H1 (cell line): ENCODE results near the gene DTD1. TPM values are rescaled to one million over a fixed set of nuclear protein-coding genes. Genes with fewer than 3 reads are reported as not detected.

Source experiments
- CTCF ChIA-PET: fragments of 300-600 bp; sonication (Branson Sonifier 250); formaldehyde crosslinking; loops from one replicate; lab custom pipeline; 2021; ENCODE audit not compliant: partially characterized antibody; lab: Charles Lee
- POLR2A ChIA-PET: fragments of 300-600 bp; sonication (Branson Sonifier 250); formaldehyde crosslinking; loops from one replicate; lab custom pipeline; 2021; ENCODE audit warnings: inconsistent platforms; ENCODE audit not compliant: partially characterized antibody; lab: Charles Lee
- DNase-seq, 2 experiments: peaks; one replicate each; pipeline versions ENCODE4 v3.0.0 to v3.0.0-alpha.2; 2010 to 2022; ENCODE audit warnings: low spot score in 2 of 2, low read depth in 1 of 2, mixed read lengths in 1 of 2
- FAIRE-seq: peaks from 2 replicates; lab custom pipeline; 2011; peaks lifted over from hg19 to GRCh38; lab: Jason Lieb, UNC
- H2AFZ ChIP-seq: 2 replicates; pipeline ENCODE4 v1.8.1; 2012; ENCODE audit warnings: low read length, inconsistent platforms
- H2AK5ac ChIP-seq: 2 replicates; pipeline ENCODE4 v1.6.1; 2013; ENCODE audit warnings: low read depth, low read length
- H2BK120ac ChIP-seq: replicated peaks from 2 replicates; pipeline ENCODE3; 2013; ENCODE audit warnings: low read depth, low read length, inconsistent platforms
- H2BK12ac ChIP-seq: 2 replicates; pipeline ENCODE4 v1.6.1; 2013; ENCODE audit warnings: low read depth, low read length
- H2BK15ac ChIP-seq: 2 replicates; pipeline ENCODE4 v1.6.1; 2013; ENCODE audit warnings: low read length
- H2BK20ac ChIP-seq: 2 replicates; pipeline ENCODE4 v1.6.1; 2013; ENCODE audit warnings: low read length
- H2BK5ac ChIP-seq: 2 replicates; pipeline ENCODE4 v1.6.1; 2013; ENCODE audit warnings: low read depth, low read length
- H3K14ac ChIP-seq: 2 replicates; pipeline ENCODE4 v1.6.1; 2013; ENCODE audit warnings: inconsistent platforms; ENCODE audit not compliant: insufficient read length
- H3K18ac ChIP-seq: 2 replicates; pipeline ENCODE4 v1.6.1; 2013; ENCODE audit warnings: low read length; ENCODE audit errors: extremely low read depth
- H3K23ac ChIP-seq: 2 replicates; pipeline ENCODE4 v1.6.1; 2013; ENCODE audit warnings: inconsistent platforms; ENCODE audit not compliant: insufficient read length
- H3K23me2 ChIP-seq: 2 replicates; pipeline ENCODE4 v1.6.1; 2013; ENCODE audit warnings: low read depth, low read length
- H3K27ac ChIP-seq: 2 replicates; pipeline ENCODE4 v1.6.1; 2011; ENCODE audit warnings: low read depth, low read length, inconsistent platforms
- H3K27me3 ChIP-seq, 4 experiments: replicated peaks in 1 of 4; 1 replicate in 1 of 4; 2 replicates in 3 of 4; pipeline versions ENCODE4 v1.6.1 to v1.8.1; 2011 to 2013; ENCODE audit warnings: low read length in 3 of 4, mild to moderate bottlenecking in 3 of 4, inconsistent platforms in 2 of 4, mixed read lengths in 2 of 4, moderate library complexity in 1 of 4; ENCODE audit not compliant: control insufficient read depth in 3 of 4, insufficient read depth in 3 of 4; ENCODE audit errors: extremely low read depth in 1 of 4
- H3K36me3 ChIP-seq, 4 experiments: 2 replicates each; pipeline versions ENCODE4 v1.6.1 to v1.8.1; 2011 to 2013; ENCODE audit warnings: mild to moderate bottlenecking in 4 of 4, low read length in 3 of 4, moderate library complexity in 2 of 4, control low read depth in 1 of 4, inconsistent platforms in 1 of 4; ENCODE audit not compliant: insufficient read depth in 4 of 4, control insufficient read depth in 2 of 4
- H3K4ac ChIP-seq: replicated peaks from 2 replicates; pipeline ENCODE3; 2013; ENCODE audit warnings: low read length, low read depth, mixed read lengths, inconsistent platforms; ENCODE audit not compliant: insufficient read length
- H3K4me1 ChIP-seq, 4 experiments: replicated peaks in 1 of 4; 1 replicate in 1 of 4; 2 replicates in 3 of 4; pipeline versions ENCODE4 v1.6.1 to v1.8.1; 2011 to 2013; ENCODE audit warnings: low read length in 3 of 4, inconsistent platforms in 2 of 4, mixed read lengths in 1 of 4; ENCODE audit not compliant: insufficient read depth in 4 of 4, control insufficient read depth in 3 of 4
- H3K4me2 ChIP-seq, 2 experiments: 2 replicates each; pipeline versions ENCODE4 v1.6.1 to v1.8.1; 2011 to 2013; ENCODE audit warnings: low read depth in 2 of 2, low read length in 2 of 2, control low read depth in 1 of 2, inconsistent platforms in 1 of 2, mild to moderate bottlenecking in 1 of 2; ENCODE audit not compliant: insufficient read depth in 1 of 2
- H3K4me3 ChIP-seq, 4 experiments: fragments of 200-600, 300-600 bp in 1 of 4; sonication (generic), shearing (Covaris generic), sonication (Bioruptor Twin) in 1 of 4; 2 replicates each; pipeline versions ENCODE4 v1.5.1 to v1.8.1; 2011 to 2016; ENCODE audit warnings: low read length in 4 of 4, low read depth in 3 of 4, control low read depth in 2 of 4, inconsistent platforms in 2 of 4, mild to moderate bottlenecking in 2 of 4, mixed read lengths in 1 of 4, moderate library complexity in 1 of 4; ENCODE audit not compliant: insufficient read depth in 2 of 4; ENCODE audit errors: extremely low read depth in 1 of 4
- H3K56ac ChIP-seq: replicated peaks from 2 replicates; pipeline ENCODE3; 2013; ENCODE audit warnings: low read depth, mild to moderate bottlenecking, mixed read lengths, low read length, inconsistent platforms; ENCODE audit not compliant: insufficient read length
- H3K79me1 ChIP-seq: 2 replicates; pipeline ENCODE4 v1.6.1; 2013; ENCODE audit warnings: low read depth, low read length, control low read depth
- H3K79me2 ChIP-seq, 2 experiments: 2 replicates each; pipeline versions ENCODE4 v1.6.1 to v1.8.1; 2012 to 2013; ENCODE audit warnings: low read length in 2 of 2, mild to moderate bottlenecking in 2 of 2, inconsistent platforms in 1 of 2; ENCODE audit not compliant: insufficient read depth in 2 of 2, control insufficient read depth in 1 of 2
- H3K9ac ChIP-seq, 4 experiments: replicated peaks in 1 of 4; 1 replicate in 1 of 4; 2 replicates in 3 of 4; pipeline versions ENCODE4 v1.6.1 to v1.8.1; 2011 to 2013; ENCODE audit warnings: low read depth in 3 of 4, low read length in 3 of 4, control low read depth in 2 of 4, mild to moderate bottlenecking in 2 of 4, moderate library complexity in 2 of 4, inconsistent platforms in 1 of 4; ENCODE audit errors: extremely low read depth in 1 of 4
- H3K9me3 ChIP-seq, 2 experiments: 2 replicates each; pipeline versions ENCODE4 v1.6.1 to v1.8.1; 2012 to 2013; ENCODE audit warnings: mild to moderate bottlenecking in 2 of 2, moderate library complexity in 2 of 2, control low read depth in 1 of 2, inconsistent platforms in 1 of 2, low read depth in 1 of 2, low read length in 1 of 2, mixed read lengths in 1 of 2; ENCODE audit not compliant: insufficient read depth in 2 of 2
- H4K20me1 ChIP-seq, 2 experiments: replicated peaks in 1 of 2; 2 replicates each; pipeline versions ENCODE3 to v1.8.1; 2011 to 2013; ENCODE audit warnings: inconsistent platforms in 2 of 2, low read length in 2 of 2, mild to moderate bottlenecking in 1 of 2; ENCODE audit not compliant: insufficient read depth in 2 of 2, control insufficient read depth in 1 of 2
- H4K5ac ChIP-seq: 2 replicates; pipeline ENCODE4 v1.6.1; 2013; ENCODE audit warnings: low read length, low read depth, mixed read lengths, inconsistent platforms; ENCODE audit not compliant: insufficient read length
- H4K8ac ChIP-seq: 2 replicates; pipeline ENCODE4 v1.8.0; 2013; ENCODE audit warnings: mild to moderate bottlenecking, moderate library complexity, low read length, inconsistent platforms; ENCODE audit not compliant: insufficient read depth; ENCODE audit errors: extremely low read depth
- H4K91ac ChIP-seq: replicated peaks from 2 replicates; pipeline ENCODE3; 2013; ENCODE audit warnings: low read length, mixed read lengths, inconsistent platforms; ENCODE audit not compliant: insufficient read length
- BACH1 ChIP-seq: IDR thresholded peaks from 2 replicates; pipeline ENCODE4 v1.6.1; 2012; ENCODE audit warnings: low read length, improper control_type of control experiment
- CHD2 ChIP-seq: IDR thresholded peaks from 2 replicates; pipeline ENCODE4 v1.6.1; 2012; ENCODE audit warnings: low read length, improper control_type of control experiment
- EGR1 ChIP-seq: IDR thresholded peaks from 2 replicates; pipeline ENCODE4 v1.6.1; 2011; ENCODE audit warnings: low read depth, low read length, borderline replicate concordance
- GTF2F1 ChIP-seq: IDR thresholded peaks from 2 replicates; pipeline ENCODE4 v1.6.1; 2012; ENCODE audit warnings: low read depth, low read length, improper control_type of control experiment, borderline replicate concordance
- NANOG ChIP-seq: IDR thresholded peaks from 2 replicates; pipeline ENCODE4 v1.6.1; 2011; ENCODE audit warnings: low read length, low read depth, mild to moderate bottlenecking, inconsistent platforms; ENCODE audit not compliant: insufficient read depth, poor library complexity, severe bottlenecking
- POLR2AphosphoS5 ChIP-seq: IDR thresholded peaks from 2 replicates; pipeline ENCODE4 v1.6.1; 2011; ENCODE audit warnings: low read depth, low read length
- RFX5 ChIP-seq: IDR thresholded peaks from 2 replicates; pipeline ENCODE4 v1.6.1; 2011; ENCODE audit warnings: low read depth, low read length, improper control_type of control experiment, borderline replicate concordance
- RXRA ChIP-seq: IDR thresholded peaks from 2 replicates; pipeline ENCODE4 v1.6.1; 2011; ENCODE audit warnings: low read depth, mild to moderate bottlenecking, low read length, moderate library complexity; ENCODE audit not compliant: insufficient read depth
- SP2 ChIP-seq: IDR thresholded peaks from 2 replicates; pipeline ENCODE4 v1.6.1; 2012; ENCODE audit warnings: mild to moderate bottlenecking, low read length, inconsistent platforms
- TAF7 ChIP-seq: optimal IDR thresholded peaks from 2 replicates; pipeline ENCODE3; 2011; ENCODE audit warnings: low read depth, mild to moderate bottlenecking, inconsistent platforms, low read length, moderate library complexity, borderline replicate concordance
- WGBS, 2 experiments: shearing (Covaris generic) in 1 of 2; methylation state at CpG; one replicate each; pipeline versions ENCODE4 v1.1.6 to v1.1.7; 2013 to 2015; ENCODE audit warnings: low lambda C conversion rate in 2 of 2, mixed read lengths in 2 of 2, inconsistent platforms in 1 of 2, low coverage in 1 of 2, missing lambda C conversion rate in 1 of 2; ENCODE audit not compliant: insufficient replicate concordance in 2 of 2, insufficient coverage in 1 of 2, insufficient read length in 1 of 2; ENCODE audit errors: extremely low coverage in 1 of 2, missing lambda C conversion rate in 1 of 2; 5-methylcytosine and 5-hydroxymethylcytosine counted together
- polyA plus RNA-seq, 7 experiments: library from polyadenylated mRNA; depleted of rRNA in 3 of 7; stranded (reverse) in 5 of 7; unstranded in 2 of 7; fragments of >200 nt in 5 of 7; fragments of 200-250 nt in 2 of 7; gene quantifications; 1 replicate in 5 of 7; 2 replicates in 1 of 7; 4 replicates in 1 of 7; pipeline versions ENCODE4 v1.2.1 to v1.2.3, GENCODE V29; 2011 to 2013; ENCODE audit warnings: missing spikeins in 2 of 7, mixed read lengths in 2 of 7
- total RNA-seq: library from RNA; stranded (reverse); fragmentation: NEBNext Ultra II Directional; extraction: Animal tissue kit (Norgen Biotek cat#: 25700); gene quantifications from 2 replicates; pipeline ENCODE4 v1.2.1, GENCODE V29; 2021
- TF ChIP-seq, protein P1 (sequence below): IDR thresholded peaks from 2 replicates; pipeline ENCODE4 v1.6.1; 2011; ENCODE audit warnings: low read depth, mild to moderate bottlenecking, low read length; ENCODE audit not compliant: insufficient read depth
- TF ChIP-seq, protein P2 (sequence below): IDR thresholded peaks from 2 replicates; pipeline ENCODE4 v1.6.1; 2012; ENCODE audit warnings: inconsistent platforms

Gene DTD1
- total and polyA plus RNA-seq, 2 of the 8 experiments (the other 6 are each of a cell fraction or from before 2014, with no cell fraction given) = 49.7 to 66.6 TPM

DNA sequence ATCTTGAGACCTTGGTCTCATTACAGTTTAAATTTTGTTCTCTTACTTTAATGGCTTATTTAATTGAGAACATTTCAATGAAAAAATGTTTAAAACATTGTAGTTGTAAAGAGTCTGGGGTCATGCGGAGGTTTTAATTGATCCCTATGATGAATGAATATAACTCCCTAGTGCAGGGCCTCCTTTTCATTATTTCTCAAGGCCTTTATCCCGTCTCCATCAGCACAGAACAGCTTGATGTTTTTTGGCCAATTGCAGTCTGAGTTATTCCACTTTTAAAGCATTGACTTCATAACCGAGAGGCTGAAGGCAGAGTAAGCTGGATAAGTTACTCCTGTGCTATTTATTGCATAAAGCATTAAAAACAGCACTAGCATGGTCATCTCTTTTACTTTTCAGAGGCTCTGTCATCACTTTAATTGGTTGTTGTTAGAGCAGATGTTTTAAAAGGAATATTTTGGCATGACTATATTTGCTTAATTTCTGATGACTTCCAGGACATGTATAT lies 83.4 kb downstream of the DTD1 start:
- FAIRE-seq = no peak
- H2BK15ac ChIP-seq = no peak overlapping the region
- TF ChIP-seq CHD2 = no peak
- no peak for TF ChIP-seq TAF7
- TF ChIP-seq SP2 = no peak
- no peak for TF ChIP-seq RFX5
- TF ChIP-seq, protein P1, sequence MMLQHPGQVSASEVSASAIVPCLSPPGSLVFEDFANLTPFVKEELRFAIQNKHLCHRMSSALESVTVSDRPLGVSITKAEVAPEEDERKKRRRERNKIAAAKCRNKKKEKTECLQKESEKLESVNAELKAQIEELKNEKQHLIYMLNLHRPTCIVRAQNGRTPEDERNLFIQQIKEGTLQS = no peak
- TF ChIP-seq GTF2F1 = no peak
- TF ChIP-seq EGR1 = no peak
- no peak for TF ChIP-seq POLR2AphosphoS5
- no peak for TF ChIP-seq NANOG
- TF ChIP-seq, protein P2, sequence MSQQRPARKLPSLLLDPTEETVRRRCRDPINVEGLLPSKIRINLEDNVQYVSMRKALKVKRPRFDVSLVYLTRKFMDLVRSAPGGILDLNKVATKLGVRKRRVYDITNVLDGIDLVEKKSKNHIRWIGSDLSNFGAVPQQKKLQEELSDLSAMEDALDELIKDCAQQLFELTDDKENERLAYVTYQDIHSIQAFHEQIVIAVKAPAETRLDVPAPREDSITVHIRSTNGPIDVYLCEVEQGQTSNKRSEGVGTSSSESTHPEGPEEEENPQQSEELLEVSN = no peak
- TF ChIP-seq RXRA = no peak
- TF ChIP-seq BACH1 = no peak

More for the DNA sequence above, 83.4 kb downstream of the DTD1 start:
- Histone ChIP-seq H3K18ac (no peak overlapping the region), H3K4me3 (no peak overlapping the region), H3K27ac (no peak overlapping the region), H3K23me2 (no peaks in the 10 kb centered on the region), H3K36me3 (no peaks in the 10 kb centered on the region), H4K91ac (no peak overlapping the region), H4K20me1 (peaks cover 2% of the 10 kb centered on the region in 2 experiments), H2BK120ac (no peak overlapping the region), H3K4me2 (no peak overlapping the region), H2BK20ac (no peak overlapping the region), H2AFZ (no peak overlapping the region), H2BK12ac (no peak overlapping the region), H2BK5ac (no peak overlapping the region), H2AK5ac (no peak overlapping the region), H3K4ac (no peak overlapping the region), H3K56ac (no peak overlapping the region), H4K8ac (no peak overlapping the region), H3K14ac (no peak overlapping the region), H3K79me2 (no peaks in the 10 kb centered on the region), H4K5ac (no peak overlapping the region), H3K9ac (no peak overlapping the region), H3K79me1 (no peaks in the 10 kb centered on the region), H3K9me3 (no peaks in the 10 kb centered on the region), H3K27me3 (no peaks in the 10 kb centered on the region), H3K4me1 (peaks cover 0 to 5% (median 1%) of the 10 kb centered on the region in 4 experiments; a peak in 4 of 7 replicates), H3K23ac (no peak overlapping the region)
- ChIA-PET CTCF (interaction anchor here (1.2 kb wide), 1 partner anchor 121 kb away, joined by 3 read pairs; no protein-coding TSS in a partner anchor), POLR2A (interaction anchor here (0.6 kb wide), 1 partner anchor 447 kb away, joined by 4 read pairs; no protein-coding TSS in a partner anchor)
- no peak for DNase-seq
- WGBS, 2 experiments = 86% methylated on average over 3 of the region's 3 CpGs; no CpG with 5 or more reads in 1 of the 2 experiments
